ENCODE results near the gene F7.

Gene F7

DNA sequence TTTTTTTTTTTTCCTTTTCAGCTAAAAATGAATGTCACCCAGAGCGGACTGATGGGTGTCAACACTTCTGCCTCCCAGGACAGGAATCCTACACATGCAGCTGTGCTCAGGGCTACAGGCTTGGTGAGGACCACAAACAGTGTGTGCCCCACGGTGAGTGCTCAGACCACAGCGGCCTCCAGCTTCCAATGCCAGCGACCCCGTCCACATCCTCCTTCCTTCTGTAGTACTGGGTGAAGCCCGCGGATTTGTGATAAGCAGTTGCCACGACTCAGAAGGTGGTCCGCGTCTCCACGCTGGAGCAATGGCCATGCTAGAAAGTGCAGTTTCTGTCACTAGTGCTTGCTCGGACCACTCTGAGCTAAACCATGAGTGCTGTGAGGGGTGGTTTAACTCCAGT, 58.9 kb downstream of the F7 start:
- Histone ChIP-seq H3K4me3 (ENCODE audit: low read depth, low read length) (no peak overlapping the region), H3K27ac (no peak overlapping the region), H3K27me3 (replicated peaks) (no peaks in the 10 kb centered on the region), H3K36me3 (replicated peaks) (peaks cover 4% of the 10 kb centered on the region)
- DNase-seq: no peak
- in situ Hi-C loops (cut with HindIII; ENCODE audit: low pct_ligation_motif_present, low sequenced_read_pairs): no loop called here
- TF ChIP-seq CTCF (IDR thresholded peaks at IDR 0.05; ENCODE audit: low read depth, low read length, missing control alignments): no peak

DNA sequence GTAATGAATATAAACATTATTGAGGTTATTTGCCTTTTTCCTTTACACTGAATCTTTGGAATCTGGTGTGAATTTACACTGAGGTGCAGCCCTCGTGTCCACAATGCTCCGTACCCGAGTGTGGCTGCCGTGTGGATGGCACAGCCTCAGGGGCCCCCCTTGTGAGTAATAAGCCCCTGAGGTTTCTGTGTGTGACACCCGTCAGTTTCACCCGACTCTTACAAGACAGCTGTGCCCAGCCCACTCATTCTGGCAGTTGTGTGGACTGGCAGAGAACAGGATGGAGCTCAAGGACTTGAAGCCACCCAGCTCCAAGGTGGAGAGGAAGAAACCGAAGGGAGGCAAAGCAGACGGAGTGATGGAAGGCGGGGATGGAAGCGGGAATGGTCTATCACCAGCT, 60.7 kb downstream of the F7 start:
- TF ChIP-seq CTCF (IDR thresholded peaks at IDR 0.05; ENCODE audit: low read depth, low read length, missing control alignments): no peak
- in situ Hi-C loops (cut with HindIII; ENCODE audit: low pct_ligation_motif_present, low sequenced_read_pairs): no loop called here
- Histone ChIP-seq H3K27me3 (replicated peaks) (no peaks in the 10 kb centered on the region), H3K27ac (no peak overlapping the region), H3K36me3 (replicated peaks) (peaks cover 10% of the 10 kb centered on the region), H3K4me3 (ENCODE audit: low read depth, low read length) (no peak overlapping the region)
- DNase-seq: no peak

GRCh38 chr13:113166681-113167080, 61.1 kb downstream of the F7 start:
- TF ChIP-seq CTCF (IDR thresholded peaks at IDR 0.05; ENCODE audit: low read depth, low read length, missing control alignments): no peak
- in situ Hi-C loops (cut with HindIII; ENCODE audit: low pct_ligation_motif_present, low sequenced_read_pairs): no loop called here
- no peak overlapping the region for H3K27ac ChIP-seq
- DNase-seq: no peak
- H3K27me3 ChIP-seq (replicated peaks): no peaks in the 10 kb centered on the region
- H3K4me3 ChIP-seq (ENCODE audit: low read depth, low read length): no peak overlapping the region
- H3K36me3 ChIP-seq (replicated peaks): peaks cover 15% of the 10 kb centered on the region

- in situ Hi-C loops (cut with HindIII; ENCODE audit: low pct_ligation_motif_present, low sequenced_read_pairs): no loop called here
Observed at GRCh38 chr13:113167155-113167554, 61.6 kb downstream of the F7 start.

DNA sequence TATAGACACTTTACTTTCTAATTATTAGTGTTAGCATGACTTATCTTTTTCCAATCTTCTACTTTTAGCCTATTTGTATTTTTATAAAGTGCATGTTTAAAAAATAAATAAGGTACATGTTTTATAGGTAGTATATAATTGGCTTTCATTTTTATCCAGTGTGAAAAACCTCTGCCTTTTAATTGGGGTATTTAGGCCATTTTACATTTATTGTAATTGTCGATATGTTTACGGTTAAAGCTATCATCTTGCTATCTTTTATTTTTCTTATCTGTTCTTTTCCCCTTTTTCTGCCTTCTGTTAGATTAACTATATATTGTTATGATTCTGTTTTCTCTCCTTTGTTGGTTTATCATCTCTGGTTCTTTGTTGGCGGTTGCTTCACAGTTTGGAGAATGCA, 62.0 kb downstream of the F7 start:
- Histone ChIP-seq H3K36me3 (replicated peaks) (peaks cover 19% of the 10 kb centered on the region), H3K27me3 (replicated peaks) (no peaks in the 10 kb centered on the region), H3K4me3 (ENCODE audit: low read depth, low read length) (no peak overlapping the region), H3K27ac (no peak overlapping the region)
- DNase-seq: no peak
- in situ Hi-C loops (cut with HindIII; ENCODE audit: low pct_ligation_motif_present, low sequenced_read_pairs): no loop called here
- TF ChIP-seq CTCF (IDR thresholded peaks at IDR 0.05; ENCODE audit: low read depth, low read length, missing control alignments): no peak

More at GRCh38 chr13:113167155-113167554, 61.6 kb downstream of the F7 start:
- DNase-seq: no peak
- no peak overlapping the region for H3K4me3 ChIP-seq (ENCODE audit: low read depth, low read length)
- no peak for TF ChIP-seq CTCF (IDR thresholded peaks at IDR 0.05; ENCODE audit: low read depth, low read length, missing control alignments)
- peaks cover 19% of the 10 kb centered on the region for H3K36me3 ChIP-seq (replicated peaks)
- H3K27ac ChIP-seq: no peak overlapping the region
- no peaks in the 10 kb centered on the region for H3K27me3 ChIP-seq (replicated peaks)

- no peak overlapping the region for H3K4me3 ChIP-seq (ENCODE audit: low read depth, low read length)
- no peak for TF ChIP-seq CTCF (IDR thresholded peaks at IDR 0.05; ENCODE audit: low read depth, low read length, missing control alignments)
- in situ Hi-C loops (cut with HindIII; ENCODE audit: low pct_ligation_motif_present, low sequenced_read_pairs): no loop called here
- H3K27ac ChIP-seq: no peak overlapping the region
- peaks cover 23% of the 10 kb centered on the region for H3K36me3 ChIP-seq (replicated peaks)
- H3K27me3 ChIP-seq (replicated peaks): no peaks in the 10 kb centered on the region
- DNase-seq: no peak
Observed at GRCh38 chr13:113168211-113168610, 62.6 kb downstream of the F7 start.

All from brain microvascular endothelial cell (primary cell).